HG02588 (cell line): ENCODE results near the gene ATP2C2.
"Not testable (repeated sequence)": the region's sequence is repeated elsewhere in the genome, so short reads cannot be mapped to it uniquely, and the experiment has no call there.

ENCODE experiments used
- ATAC-seq: cut with Tn5 transposase; IDR thresholded peaks from one replicate; pipeline ENCODE4 v1.9.1; 2021; ENCODE audit warnings: mild to moderate bottlenecking, moderate library complexity; ENCODE audit not compliant: unreplicated experiment

Gene ATP2C2

DNA sequence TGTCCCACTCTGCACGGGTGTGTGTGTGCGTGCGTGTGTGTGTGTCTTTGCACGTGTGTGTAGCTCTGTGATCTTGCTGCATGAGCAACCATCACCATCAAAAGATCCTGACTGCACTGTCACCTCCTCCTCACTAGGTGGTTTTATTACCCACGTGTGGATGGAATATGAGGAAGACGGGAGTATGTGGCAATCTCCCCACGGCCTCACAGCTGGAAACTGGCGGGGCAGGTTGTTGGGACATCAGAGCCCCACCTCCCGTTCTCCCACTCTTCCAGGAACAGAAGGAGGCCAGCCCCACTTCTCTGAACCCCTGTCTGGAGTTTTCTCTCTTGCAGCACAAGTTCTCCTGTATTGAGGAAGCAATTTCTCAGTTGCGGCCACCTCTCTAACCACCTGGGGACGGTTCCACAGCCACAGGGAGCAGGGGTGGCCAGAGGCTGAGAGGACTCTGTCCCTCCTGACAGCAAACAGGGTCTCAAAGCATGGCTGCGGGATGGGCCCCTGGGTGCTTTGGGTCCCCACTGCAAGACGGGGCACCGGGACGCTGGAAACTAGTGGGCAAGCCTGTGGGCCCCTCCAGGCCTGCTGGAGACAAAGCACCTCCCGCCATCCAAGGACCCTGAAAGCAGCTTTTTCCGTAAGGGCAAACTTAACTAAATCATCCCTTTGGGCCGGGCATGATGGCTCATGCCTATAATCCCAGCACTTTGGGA, 27.9 kb upstream of the ATP2C2 start:
- ATAC-seq: no peak

DNA sequence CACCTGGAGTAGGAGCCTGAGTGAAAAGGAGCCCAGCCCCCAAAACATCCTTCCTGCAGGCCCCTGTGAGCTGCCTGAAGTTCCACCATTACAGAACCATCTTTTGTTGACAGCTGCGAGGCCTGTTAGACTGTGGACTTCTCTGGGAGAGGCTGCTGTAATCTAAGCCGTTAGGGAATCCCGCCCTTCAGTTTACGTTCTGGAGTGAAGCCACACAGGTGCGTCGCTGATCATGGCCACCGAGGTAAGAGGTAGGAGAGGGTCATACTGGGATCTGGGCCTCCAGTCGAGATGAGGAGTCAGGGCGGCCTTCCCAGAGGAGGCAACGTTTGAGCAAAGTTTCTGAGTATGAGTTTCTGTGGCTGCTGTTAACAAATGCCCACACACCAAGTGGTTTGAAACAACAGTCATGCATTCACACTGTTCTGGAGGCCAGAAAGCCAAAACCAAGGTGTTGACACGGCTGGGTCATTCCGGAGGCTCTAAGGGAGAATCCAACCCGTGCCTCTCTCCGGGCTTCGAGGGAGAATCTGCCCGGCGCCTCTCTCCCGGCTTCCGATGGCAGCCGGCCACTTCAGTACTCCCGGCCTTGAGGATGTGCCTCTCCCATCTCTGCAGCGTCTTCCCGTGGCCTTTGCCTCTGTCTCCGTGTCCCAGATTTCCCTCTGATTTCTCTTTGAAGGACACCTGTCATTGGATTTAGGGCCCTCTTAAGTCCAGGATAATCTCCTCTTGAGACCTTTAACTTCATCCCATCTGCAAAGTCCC, 26.6 kb upstream of the ATP2C2 start:
- ATAC-seq: no peak

DNA sequence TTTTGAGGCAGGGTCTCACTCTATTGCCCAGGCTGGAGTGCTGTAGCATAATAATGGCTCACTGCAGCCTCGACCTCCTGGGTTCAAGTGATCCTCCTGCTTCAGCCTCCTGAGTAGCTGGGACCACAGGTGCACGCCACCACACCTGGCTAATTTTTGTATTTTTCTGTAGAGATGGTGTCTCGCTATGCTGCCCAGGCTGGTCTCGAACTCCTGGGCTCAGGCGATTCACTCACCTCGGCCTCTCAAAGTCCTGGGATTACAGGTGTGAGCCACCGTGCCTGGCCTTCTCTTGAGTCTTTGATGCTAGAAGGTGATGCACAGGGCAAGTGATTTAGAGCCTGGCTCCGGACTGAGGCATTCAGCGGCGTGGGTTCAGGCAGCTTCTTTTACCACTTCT, 24.5 kb upstream of the ATP2C2 start:
- ATAC-seq: not testable (repeated sequence)

DNA sequence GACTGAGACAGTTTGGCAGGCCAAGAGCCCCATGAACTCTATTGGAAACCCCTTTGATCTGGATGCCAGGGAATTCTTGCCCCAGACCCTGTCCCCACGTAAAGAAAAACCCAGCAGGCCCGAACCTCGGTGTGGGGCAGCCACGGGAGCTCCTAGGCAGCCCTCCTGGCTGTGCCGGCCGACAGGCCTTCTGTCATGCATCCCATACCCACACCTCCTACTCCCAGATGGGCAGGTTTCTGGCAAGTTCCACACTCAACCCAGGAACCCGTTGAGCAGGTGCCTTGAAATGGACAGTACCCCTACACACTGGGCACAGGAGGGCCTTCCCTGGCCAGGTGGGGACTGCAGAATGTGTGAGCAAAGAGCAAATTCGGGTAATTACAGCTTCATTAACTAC, 23.6 kb upstream of the ATP2C2 start:
- ATAC-seq: no peak

DNA sequence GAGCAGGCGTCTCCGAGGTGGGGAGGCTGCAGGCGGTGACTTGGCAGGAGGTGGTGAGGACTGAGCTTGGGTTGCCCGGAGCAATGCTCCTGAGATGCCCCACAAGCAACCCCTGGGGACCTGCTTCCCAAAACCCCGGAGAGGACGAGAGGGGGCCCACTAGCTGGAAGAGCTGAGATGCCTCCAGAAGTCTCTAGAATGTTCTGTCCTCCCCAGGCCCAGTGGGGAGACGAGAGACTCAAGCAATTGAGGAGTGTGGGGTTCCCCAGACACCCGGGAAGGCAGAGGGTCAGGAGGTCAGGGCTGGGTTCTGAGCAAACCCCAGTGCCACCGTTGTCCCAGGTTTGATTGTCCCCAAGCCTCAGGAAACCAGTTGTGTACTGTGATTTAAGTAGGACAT, 21.2 kb upstream of the ATP2C2 start:
- ATAC-seq: no peak

DNA sequence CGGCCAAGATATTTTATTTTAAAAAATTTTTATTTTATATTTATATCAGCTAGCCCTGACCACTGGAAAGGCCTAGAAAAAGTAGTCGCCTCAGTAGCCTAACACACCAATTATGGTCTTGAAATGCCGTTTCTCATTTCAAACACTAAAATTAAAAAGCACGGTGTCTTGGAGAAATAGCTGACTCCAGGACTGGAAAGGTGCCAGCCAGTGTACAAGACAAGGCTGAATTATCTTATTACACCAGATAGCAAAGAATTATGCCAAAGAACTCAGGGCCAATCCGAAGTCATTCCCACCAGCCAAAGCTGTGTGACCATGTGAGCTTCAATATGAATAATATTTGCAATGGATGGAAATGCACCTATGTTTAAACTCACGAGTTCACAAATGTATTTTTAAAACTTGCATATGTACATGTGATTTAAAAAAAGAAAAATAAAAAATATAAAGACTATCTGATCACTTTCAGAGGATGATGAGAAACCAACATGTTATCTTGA, 19.9 kb upstream of the ATP2C2 start:
- no peak for ATAC-seq

DNA sequence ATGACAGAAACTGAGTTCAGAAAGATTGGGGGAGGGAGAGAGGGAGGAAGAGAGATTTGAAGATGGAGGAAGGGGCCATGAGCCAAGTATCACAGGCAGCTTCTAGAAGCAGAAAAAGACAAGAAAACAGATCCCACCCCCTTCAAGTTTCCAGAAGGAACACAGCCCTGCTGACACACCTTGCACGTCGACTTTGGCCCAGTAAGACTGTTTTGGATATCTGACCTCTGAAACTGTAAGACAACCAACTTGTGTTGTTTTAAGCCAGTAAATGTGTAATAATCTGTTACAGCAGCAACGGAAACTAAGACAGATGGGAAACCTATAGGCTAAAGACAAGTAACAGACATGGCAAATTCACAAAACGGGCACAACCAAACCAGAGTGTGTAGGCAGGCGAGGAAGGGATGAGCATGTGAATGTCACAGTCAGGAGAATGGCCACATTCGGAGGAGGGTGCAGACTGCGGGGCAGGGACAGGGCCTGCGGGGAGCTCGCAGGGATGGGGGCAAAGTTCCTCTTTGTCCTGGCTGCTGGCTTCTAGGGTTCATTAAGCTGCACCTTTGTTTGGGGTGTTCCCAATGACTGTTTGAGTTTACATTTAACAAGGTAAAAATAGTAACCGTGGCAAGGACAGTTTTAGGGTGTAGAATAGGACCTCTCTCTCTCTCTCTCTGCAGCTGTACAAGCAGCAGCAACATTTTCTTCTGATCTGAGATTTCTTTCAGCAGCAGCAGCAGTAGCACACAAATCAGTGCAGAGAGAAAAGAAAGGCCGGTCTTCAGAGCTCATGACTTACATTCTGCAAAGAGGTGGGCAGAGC, 18.3 kb upstream of the ATP2C2 start:
- ATAC-seq: no peak

DNA sequence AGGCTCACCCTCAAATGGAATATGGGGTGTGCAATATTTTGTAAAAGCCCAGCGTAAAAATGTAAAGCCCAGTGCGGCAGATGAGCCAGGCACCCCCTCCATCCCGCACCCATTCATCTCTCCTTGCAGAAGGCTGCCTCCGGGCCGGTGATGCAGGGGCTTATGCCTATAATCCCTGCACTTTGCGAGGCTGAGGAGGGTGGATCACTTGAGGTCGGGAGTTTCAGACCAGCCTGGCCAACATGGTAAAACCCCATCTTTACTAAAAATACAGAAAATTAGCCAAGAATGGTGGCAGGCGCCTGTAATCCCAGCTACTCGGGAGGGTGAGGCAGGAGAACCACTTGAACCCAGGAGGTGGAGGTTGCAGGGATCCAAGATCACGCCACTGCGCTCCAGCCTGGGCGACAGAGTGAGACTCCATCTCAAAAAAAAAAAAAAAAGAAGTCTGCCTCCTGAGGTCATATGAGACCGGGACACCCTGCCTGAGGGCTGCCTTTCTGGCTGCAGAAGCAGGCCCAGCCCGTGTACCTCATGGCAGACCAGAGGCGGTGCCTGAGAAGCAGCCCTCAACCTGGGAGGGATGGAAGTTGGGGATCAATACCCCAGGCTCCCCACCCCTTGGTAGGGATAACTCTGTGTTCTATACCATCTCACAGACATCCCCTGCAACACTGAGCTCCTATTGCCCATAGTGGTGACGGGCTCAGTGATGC, 17.5 kb upstream of the ATP2C2 start:
- no peak for ATAC-seq

DNA sequence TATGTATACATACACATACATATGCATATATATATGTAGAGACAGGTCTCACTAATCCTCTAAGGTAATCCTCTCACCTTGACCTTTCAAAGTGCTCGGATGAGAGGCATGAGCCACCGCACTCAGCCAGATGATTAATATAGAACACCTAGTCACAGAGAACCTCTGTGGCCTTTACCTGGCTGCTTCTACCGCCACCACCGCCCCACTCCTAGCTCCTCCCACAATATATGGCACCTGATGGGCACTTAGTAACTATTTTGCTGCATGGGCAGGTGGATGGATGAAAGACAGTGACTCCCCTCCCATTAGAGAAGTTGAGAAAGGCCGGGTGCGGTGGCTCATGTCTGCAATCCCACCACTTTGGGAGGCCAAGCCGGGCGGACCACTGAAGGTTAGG, 16.7 kb upstream of the ATP2C2 start:
- no peak for ATAC-seq

DNA sequence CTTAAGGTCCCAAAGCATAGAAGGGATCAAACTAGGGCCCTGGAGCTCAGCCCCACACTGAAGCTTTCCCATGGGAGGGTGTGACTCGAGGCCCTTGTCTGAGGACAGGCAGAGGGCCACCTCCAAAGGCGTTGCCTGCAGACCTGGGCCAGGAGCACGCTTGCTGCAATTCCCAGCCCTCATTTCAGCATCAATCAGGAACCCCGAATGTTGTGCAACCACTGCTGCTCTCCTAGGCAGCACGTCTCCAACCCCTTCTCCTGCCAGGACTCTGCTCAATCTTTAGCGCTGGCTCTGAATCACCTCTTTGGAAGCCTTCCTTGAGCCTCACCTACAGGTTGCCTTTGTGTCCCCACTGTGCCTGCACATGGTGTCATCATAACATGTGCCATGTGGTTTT, 14.0 kb upstream of the ATP2C2 start:
- ATAC-seq: no peak

DNA sequence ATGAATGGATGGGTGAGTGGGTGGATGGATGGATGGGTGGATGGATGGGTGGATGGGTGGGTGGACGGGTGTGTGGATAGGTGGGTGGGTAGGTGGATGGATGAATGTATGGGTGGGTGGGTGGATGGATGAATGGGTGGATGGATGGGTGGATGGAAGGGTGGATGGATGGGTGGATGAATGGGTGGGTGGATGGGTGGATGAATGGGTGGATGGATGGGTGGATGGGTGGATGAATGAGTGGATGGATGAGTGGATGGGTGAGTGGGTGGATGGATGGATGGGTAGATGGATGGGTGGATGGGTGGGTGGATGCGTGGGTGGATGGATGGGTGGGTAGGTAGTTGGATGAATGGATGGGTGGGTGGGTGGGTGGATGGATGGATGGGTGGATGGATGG, 13.2 kb upstream of the ATP2C2 start:
- no peak for ATAC-seq

DNA sequence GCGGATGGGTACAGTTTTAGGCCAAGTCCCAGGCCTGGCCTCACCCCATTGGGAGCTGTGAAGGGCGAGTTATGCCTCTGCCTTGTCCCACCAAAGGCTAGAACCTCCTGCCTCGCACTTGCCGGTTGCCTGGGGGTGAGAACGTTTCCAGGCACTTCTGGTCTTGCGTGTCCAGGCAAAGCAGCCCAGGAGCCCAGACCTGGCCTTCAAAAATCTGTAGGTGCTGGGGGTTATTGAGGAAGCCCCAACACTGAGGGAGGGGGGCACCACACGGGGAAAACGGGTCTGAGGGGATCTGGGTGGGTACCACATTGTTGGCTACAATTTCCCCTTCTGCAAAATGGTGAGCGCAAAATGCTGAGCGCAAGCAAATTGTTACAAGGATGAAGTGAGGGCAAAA, 12.2 kb upstream of the ATP2C2 start:
- no peak for ATAC-seq

DNA sequence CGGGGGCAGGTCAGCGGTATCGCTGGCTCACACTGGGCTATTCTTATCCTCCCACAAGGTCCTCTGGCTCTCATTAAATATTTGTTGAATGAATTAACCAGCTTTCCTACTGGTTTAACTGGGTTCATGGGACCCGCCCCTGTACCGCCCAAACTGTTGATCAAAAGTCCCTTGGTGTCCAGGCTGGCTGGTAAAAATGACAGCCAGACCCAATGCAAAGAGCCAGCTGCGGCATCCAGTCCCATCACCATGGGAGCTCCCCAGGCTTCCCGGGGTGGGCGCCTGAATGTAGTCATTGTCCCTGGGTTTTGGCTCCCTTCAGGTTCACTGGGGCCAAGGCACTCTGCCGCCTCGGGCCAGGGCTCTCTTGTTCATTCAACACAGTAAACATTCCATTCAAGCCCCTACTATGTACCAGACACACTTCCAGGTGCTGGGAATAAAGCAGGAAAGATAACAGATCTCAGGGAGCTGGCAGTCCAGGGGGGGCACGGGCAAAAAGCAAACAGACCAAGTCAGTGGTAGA, 11.7 kb upstream of the ATP2C2 start:
- ATAC-seq: no peak

DNA sequence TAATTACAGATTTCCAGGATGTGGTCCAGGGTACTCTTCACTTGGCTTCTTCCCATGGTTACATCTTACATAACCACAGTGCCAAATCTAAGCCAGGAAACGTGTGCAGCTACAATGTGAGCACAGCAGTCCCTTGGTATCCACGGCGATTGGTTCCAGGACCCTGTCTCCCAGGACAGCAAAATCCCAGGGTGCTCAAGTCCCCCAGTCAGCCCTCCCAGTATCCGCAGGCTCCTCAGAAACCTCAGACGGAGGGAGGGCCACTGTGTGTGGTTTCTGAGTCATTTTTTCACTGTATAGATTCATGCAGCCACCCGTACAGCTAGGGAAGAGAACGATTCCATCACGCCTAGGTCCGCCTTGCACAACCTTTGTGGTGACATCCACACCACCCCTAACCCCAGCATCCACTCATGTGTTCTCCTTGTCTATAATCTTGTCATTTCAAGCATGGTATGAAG, 11.1 kb upstream of the ATP2C2 start:
- no peak for ATAC-seq

DNA sequence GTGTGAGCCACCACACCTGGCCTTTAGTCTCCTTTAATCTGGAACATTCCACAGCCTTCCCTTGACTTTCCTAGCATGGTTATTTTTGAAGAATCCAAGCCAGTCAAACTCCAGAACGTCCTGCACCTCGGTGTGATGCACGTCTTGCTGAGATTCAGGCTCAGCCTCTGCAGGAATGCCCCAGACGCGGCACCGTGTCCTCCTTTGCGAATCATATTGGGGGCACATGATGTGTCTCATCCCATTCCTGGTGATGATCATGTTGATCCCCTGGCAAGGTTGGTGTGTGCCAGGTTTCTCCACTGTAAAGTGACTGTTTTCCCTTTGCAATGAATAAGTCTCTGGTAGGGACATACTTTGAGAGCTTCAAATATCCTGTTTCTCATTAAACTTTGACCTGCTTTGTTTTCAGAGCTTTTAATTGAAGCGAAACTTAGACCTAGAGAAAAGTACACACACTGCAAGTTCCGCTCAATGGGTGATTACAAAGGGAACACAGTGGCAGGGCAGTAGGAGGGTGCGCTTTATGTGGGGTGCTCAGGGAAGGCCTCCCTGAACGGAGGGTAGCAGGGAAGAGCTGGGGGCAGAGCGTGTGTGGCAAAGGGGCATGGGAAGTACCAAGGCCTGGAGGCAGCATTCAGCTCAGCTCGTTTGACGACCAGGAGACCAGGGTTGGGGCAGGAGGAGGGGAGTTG, 9.6 kb upstream of the ATP2C2 start:
- no peak for ATAC-seq

DNA sequence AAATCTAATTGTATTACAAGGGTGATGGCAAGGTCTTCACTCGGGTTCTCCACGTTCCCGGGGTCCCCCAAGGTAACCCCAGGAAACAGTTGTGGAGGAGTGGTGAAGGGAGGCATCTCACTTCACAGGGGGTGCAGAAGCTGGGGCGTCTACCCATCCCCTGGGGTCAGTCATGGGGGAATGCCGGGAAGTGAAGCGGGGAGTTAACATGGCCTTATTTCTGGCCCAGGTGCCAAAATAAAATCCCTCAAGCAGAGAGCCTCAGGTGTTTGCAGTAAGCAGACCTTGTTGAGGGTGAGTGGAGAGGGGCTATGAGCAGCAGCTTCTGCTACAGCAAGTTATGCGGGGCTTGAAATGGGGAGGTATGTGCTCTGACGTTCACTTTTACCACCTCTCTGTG, 9.0 kb upstream of the ATP2C2 start:
- ATAC-seq: no peak

DNA sequence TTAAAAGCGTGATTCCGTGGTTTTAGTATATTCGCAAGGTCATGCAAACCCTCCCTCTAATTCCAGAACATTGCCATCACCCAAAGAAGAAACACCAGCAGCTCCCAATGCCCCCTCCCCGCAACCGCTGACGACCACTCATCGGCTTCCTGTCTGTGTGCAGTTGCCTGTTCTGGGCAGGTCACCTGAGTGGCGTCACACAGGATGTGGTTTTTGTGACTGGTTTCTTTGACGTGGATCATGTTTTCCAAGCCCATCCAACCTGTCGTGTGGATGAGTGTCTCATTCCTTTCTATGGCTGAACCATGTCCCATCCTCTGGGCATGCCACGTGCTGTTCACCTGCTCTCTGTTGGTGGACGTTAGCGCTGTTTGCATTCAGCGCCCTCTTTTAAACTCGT, 8.2 kb upstream of the ATP2C2 start:
- ATAC-seq: no peak

DNA sequence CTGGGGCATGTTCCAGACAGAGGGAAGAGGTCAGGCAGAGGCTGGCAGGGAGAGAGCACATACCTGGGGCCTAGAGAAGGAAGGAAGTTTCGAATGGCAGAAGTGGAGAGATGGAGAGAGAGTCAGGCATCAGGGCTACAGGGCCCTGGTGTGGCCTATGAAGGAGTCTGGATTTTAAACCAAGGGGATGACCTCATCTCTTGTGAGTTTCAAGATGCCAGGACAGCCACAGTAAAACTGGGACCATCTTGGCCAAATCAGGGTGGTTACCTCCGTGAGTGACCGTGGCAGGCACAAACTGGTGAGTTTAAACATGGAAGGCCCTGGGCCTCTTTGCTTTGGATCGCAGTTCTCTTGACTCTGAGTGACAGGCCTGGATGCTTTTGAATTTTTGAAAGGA, 7.6 kb upstream of the ATP2C2 start:
- ATAC-seq: no peak

DNA sequence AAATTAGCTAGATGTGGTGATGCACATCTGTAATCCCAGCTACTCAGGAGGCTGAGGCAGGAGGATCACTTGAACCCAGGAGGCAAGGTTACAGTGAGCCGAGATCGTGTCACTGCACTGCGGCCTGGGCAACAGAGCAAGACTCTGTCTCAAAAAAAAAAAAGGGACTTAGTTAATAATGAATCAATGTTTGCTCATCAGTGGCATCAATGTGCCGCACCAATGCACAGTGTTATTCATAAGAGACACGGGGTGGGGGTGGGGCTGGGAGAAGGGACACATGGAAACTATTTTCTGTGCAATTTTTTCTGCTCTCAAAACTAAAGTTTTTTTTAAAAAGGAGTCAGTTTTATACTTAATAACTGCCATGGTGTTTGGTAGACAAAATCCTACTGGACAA, 6.8 kb upstream of the ATP2C2 start:
- ATAC-seq: no peak

DNA sequence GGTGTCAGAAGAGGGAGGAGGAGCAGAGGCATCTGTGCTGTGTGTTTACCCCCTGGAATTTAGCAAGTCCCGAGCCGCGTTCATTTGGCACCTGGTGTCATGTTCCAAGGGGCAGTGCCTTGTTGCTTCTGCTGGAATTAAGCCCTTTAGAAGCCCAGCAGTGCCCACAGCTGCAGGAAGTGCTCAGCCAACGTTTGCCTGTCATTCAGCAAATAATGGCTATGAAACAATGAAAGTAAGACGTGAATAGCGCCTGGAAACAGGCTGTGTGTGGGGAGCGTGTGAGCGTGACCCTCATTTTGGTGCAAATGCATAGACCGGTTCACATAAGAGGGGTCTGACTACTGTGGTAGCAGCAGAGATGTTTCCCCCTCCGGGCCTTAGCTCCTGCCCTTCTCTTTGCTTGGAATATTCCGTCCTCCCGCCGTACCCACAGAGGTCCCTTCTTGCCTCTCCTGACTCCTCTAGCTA, 5.8 kb upstream of the ATP2C2 start:
- ATAC-seq: no peak
